ENCODE results near the gene MSH5. TPM values are rescaled to one million over a fixed set of nuclear protein-coding genes. Genes with fewer than 3 reads are reported as not detected.

MSH5 gene
- total RNA-seq, 1 experiment from 2014 or later, result 43.1 TPM

DNA sequence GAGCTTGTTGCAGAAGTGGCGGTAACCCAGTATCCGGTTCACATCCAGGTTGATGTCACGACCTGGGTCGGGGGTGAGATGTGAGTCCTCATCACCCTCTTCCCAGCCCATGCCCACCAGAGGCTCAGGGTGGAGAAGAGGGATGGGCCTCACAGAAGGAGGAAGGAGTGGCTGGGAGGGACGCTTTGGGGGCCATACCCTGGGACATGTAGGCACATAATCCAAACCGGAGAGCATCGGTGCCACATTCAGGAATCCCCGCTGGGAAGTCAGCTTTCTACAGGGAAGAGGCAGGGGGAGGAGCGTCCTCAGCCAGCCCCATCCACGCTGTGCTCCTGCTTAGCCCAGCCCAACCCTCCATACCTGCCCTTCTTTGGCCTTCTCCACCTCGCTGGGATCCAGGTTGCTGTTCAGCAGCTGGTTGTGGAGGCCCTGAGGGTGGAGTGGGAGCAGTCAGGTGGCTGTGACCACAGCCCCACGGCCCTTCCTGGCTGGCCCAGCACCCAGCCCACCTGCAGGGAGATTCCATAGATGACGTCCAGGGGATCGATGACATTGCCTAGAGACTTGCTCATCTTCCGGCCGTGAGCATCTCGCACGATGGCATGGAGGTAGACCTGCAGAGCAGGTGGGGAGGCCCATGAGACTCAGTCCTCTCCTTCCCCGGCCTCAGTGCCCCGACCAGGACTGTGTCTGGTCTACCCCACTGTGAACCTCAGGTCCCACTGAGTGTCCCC, 40.9 kb downstream of the MSH5 start:
- no peak overlapping the region; the same call in 1 of the 2 replicates for H3K27ac Mint-ChIP-seq
- 0 out of 2 replicates have a peak, but pooled peaks cover 2% of the 10 kb centered on the region for H3K4me1 Mint-ChIP-seq
- ChIA-PET CTCF (interaction anchor here (1.1 to 1.5 kb wide), 3 partner anchors 11 to 143 kb away, joined by 3 to 4 read pairs (median 4); partner anchors contain the start of gene LSM2), POLR2A (interaction anchor here (0.6 kb wide), 1 partner anchor 76 kb away, joined by 4 read pairs; no protein-coding TSS in a partner anchor)
- TF ChIP-seq ZNF396 (CRISPR knock-in tag; IDR thresholded peaks at IDR 0.05; ENCODE audit: borderline replicate concordance), result no peak
- TF ChIP-seq, protein P1, sequence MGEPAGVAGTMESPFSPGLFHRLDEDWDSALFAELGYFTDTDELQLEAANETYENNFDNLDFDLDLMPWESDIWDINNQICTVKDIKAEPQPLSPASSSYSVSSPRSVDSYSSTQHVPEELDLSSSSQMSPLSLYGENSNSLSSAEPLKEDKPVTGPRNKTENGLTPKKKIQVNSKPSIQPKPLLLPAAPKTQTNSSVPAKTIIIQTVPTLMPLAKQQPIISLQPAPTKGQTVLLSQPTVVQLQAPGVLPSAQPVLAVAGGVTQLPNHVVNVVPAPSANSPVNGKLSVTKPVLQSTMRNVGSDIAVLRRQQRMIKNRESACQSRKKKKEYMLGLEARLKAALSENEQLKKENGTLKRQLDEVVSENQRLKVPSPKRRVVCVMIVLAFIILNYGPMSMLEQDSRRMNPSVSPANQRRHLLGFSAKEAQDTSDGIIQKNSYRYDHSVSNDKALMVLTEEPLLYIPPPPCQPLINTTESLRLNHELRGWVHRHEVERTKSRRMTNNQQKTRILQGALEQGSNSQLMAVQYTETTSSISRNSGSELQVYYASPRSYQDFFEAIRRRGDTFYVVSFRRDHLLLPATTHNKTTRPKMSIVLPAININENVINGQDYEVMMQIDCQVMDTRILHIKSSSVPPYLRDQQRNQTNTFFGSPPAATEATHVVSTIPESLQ (CRISPR knock-in tag; IDR thresholded peaks at IDR 0.05), result no peak
- TF ChIP-seq, protein P2, sequence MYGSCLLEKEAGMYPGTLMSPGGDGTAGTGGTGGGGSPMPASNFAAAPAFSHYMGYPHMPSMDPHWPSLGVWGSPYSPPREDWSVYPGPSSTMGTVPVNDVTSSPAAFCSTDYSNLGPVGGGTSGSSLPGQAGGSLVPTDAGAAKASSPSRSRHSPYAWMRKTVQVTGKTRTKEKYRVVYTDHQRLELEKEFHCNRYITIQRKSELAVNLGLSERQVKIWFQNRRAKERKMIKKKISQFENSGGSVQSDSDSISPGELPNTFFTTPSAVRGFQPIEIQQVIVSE (CRISPR knock-in tag; IDR thresholded peaks at IDR 0.05; ENCODE audit: borderline replicate concordance), result no peak
- no peak for TF ChIP-seq GRHL2 (CRISPR knock-in tag; IDR thresholded peaks at IDR 0.05; ENCODE audit: insufficient replicate concordance, severe bottlenecking)
- TF ChIP-seq FOXK1 (CRISPR knock-in tag; IDR thresholded peaks at IDR 0.05), result no peak
- TF ChIP-seq KAT7 (CRISPR knock-in tag; IDR thresholded peaks at IDR 0.05; ENCODE audit: borderline replicate concordance), result no peak
- no peak for TF ChIP-seq JAZF1 (CRISPR knock-in tag; IDR thresholded peaks at IDR 0.05)
- TF ChIP-seq EMX1 (CRISPR knock-in tag; IDR thresholded peaks at IDR 0.05), result no peak
- TF ChIP-seq, protein P3, sequence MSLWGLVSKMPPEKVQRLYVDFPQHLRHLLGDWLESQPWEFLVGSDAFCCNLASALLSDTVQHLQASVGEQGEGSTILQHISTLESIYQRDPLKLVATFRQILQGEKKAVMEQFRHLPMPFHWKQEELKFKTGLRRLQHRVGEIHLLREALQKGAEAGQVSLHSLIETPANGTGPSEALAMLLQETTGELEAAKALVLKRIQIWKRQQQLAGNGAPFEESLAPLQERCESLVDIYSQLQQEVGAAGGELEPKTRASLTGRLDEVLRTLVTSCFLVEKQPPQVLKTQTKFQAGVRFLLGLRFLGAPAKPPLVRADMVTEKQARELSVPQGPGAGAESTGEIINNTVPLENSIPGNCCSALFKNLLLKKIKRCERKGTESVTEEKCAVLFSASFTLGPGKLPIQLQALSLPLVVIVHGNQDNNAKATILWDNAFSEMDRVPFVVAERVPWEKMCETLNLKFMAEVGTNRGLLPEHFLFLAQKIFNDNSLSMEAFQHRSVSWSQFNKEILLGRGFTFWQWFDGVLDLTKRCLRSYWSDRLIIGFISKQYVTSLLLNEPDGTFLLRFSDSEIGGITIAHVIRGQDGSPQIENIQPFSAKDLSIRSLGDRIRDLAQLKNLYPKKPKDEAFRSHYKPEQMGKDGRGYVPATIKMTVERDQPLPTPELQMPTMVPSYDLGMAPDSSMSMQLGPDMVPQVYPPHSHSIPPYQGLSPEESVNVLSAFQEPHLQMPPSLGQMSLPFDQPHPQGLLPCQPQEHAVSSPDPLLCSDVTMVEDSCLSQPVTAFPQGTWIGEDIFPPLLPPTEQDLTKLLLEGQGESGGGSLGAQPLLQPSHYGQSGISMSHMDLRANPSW (CRISPR knock-in tag; conservative IDR thresholded peaks at IDR 0.05; ENCODE audit: low read depth), result no peak
- TF ChIP-seq GTF2I (CRISPR knock-in tag; conservative IDR thresholded peaks at IDR 0.05), result no peak
- H3K36me3 Mint-ChIP-seq, result peaks cover 31% of the 10 kb centered on the region
- H3K4me3 Mint-ChIP-seq, result no peak overlapping the region
- no peaks in the 10 kb centered on the region for H3K9me3 Mint-ChIP-seq
- no peaks in the 10 kb centered on the region for H3K27me3 Mint-ChIP-seq (ENCODE audit: low read depth)
- DNase-seq (ENCODE audit: low spot score) (no peak), ATAC-seq (no peak)

DNA sequence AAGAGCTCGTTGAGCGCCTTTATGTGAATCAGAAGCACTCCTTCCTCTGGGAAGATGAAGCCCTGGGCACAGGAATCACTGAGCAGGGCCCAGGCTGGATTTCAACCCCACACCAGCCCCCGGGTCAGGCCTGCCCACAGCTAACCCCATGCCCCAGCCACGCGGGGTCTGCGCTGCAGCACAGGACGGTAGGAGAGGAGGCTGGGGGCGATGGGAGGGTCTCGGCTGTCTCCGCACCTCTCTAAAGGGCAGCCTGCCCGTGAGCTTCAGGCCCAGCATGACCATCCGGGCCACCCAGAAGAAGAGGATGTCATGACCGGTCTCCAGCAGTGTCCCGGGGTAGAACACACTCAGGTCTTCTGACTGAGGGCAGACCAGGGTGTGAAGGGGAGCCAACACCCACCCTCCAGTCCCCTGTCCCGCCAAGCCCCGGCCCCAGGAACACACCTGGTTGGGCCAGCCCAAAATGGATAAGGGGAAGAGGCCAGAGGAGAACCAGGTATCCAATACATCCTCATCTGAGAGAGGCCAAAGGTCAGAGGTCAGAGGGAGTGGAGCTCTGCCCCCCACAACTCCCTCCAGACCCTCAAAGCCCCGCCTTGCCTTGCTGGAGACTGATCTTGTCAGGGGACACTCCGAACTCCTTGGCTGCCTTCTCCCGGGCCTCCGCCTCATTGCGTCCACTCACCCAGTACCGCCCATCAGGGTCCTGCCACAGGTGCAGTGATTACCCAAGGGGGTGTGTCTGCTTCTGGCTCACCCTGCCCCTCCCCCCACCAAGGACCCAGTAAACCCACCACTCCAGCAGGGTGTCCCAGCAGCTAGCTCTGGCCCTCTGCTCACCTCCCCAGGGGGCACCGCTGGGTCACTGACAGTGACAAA, 41.7 kb downstream of the MSH5 start:
- TF ChIP-seq ATF1 (CRISPR knock-in tag; IDR thresholded peaks at IDR 0.05) (no peak), FOXJ3 (CRISPR knock-in tag; IDR thresholded peaks at IDR 0.05; ENCODE audit: borderline replicate concordance) (no peak), OVOL2 (CRISPR knock-in tag; IDR thresholded peaks at IDR 0.05; ENCODE audit: borderline replicate concordance) (no peak), TEAD4 (CRISPR knock-in tag; IDR thresholded peaks at IDR 0.05) (no peak)
- TF ChIP-seq, protein P4, sequence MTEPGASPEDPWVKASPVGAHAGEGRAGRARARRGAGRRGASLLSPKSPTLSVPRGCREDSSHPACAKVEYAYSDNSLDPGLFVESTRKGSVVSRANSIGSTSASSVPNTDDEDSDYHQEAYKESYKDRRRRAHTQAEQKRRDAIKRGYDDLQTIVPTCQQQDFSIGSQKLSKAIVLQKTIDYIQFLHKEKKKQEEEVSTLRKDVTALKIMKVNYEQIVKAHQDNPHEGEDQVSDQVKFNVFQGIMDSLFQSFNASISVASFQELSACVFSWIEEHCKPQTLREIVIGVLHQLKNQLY (CRISPR knock-in tag; IDR thresholded peaks at IDR 0.05), result no peak
- TF ChIP-seq, protein P5, sequence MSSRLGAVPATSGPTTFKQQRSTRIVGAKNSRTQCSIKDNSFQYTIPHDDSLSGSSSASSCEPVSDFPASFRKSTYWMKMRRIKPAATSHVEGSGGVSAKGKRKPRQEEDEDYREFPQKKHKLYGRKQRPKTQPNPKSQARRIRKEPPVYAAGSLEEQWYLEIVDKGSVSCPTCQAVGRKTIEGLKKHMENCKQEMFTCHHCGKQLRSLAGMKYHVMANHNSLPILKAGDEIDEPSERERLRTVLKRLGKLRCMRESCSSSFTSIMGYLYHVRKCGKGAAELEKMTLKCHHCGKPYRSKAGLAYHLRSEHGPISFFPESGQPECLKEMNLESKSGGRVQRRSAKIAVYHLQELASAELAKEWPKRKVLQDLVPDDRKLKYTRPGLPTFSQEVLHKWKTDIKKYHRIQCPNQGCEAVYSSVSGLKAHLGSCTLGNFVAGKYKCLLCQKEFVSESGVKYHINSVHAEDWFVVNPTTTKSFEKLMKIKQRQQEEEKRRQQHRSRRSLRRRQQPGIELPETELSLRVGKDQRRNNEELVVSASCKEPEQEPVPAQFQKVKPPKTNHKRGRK (CRISPR knock-in tag; IDR thresholded peaks at IDR 0.05; ENCODE audit: borderline replicate concordance), result no peak
- TF ChIP-seq, protein P6, sequence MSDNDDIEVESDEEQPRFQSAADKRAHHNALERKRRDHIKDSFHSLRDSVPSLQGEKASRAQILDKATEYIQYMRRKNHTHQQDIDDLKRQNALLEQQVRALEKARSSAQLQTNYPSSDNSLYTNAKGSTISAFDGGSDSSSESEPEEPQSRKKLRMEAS (CRISPR knock-in tag; IDR thresholded peaks at IDR 0.05), result no peak
- Mint-ChIP-seq H3K9me3 (no peaks in the 10 kb centered on the region), H3K27me3 (ENCODE audit: low read depth) (no peaks in the 10 kb centered on the region), H3K36me3 (peaks cover 31% of the 10 kb centered on the region), H3K27ac (no peak overlapping the region; the same call in 1 of the 2 replicates), H3K4me1 (0 out of 2 replicates have a peak, but pooled peaks cover under 1% of the 10 kb centered on the region), H3K4me3 (no peak overlapping the region)
- DNase-seq (ENCODE audit: low spot score) (no peak), ATAC-seq (no peak; the same call in 1 of the 2 replicates)
- ChIA-PET CTCF (interaction anchor here (1.1 to 1.3 kb wide), 2 partner anchors 12 to 144 kb away, joined by 3 to 4 read pairs; no protein-coding TSS in a partner anchor), POLR2A (no interaction called here)

Measured in WTC11 (cell line).